Kidney capillary endothelial cell (primary cell): Measurements from ENCODE around the gene ATXN2.
"Not testable (repeated sequence)": the region's sequence is repeated elsewhere in the genome, so short reads cannot be mapped to it uniquely, and the experiment has no call there.

Experiments used
- DNase-seq: peaks from one replicate; pipeline ENCODE4 v3.0.0-alpha.2; 2018; ENCODE audit warnings: low spot score

Gene ATXN2

GRCh38 chr12:111600986-111601385 is 1.9 kb upstream of the ATXN2 start:
- not testable (repeated sequence) for DNase-seq

- no peak for DNase-seq
Observed at GRCh38 chr12:111600205-111600642, 1.1 kb upstream of the ATXN2 start.

- peak; percentile 80 for DNase-seq
Observed at GRCh38 chr12:111599453-111600204, 514 bp upstream of the ATXN2 start.

- DNase-seq: peak; percentile 7
Observed at GRCh38 chr12:111597831-111598636, 1.1 kb downstream of the ATXN2 start.

- DNase-seq: peak; percentile 58
Observed at GRCh38 chr12:111596985-111597830, 1.9 kb downstream of the ATXN2 start.

GRCh38 chr12:111595341-111595835 is 3.7 kb downstream of the ATXN2 start:
- not testable (repeated sequence) for DNase-seq

GRCh38 chr12:111591399-111592010 is 7.6 kb downstream of the ATXN2 start:
- not testable (repeated sequence) for DNase-seq

GRCh38 chr12:111590552-111590951 is 8.6 kb downstream of the ATXN2 start:
- DNase-seq: no peak

GRCh38 chr12:111589601-111590000 is 9.5 kb downstream of the ATXN2 start:
- no peak for DNase-seq

- no peak for DNase-seq
Observed at GRCh38 chr12:111588010-111588409, 11.1 kb downstream of the ATXN2 start.

GRCh38 chr12:111586986-111587385 is 12.1 kb downstream of the ATXN2 start:
- DNase-seq: no peak

GRCh38 chr12:111585690-111586089 is 13.4 kb downstream of the ATXN2 start:
- no peak for DNase-seq

- DNase-seq: no peak
Observed at GRCh38 chr12:111584959-111585358, 14.2 kb downstream of the ATXN2 start.

GRCh38 chr12:111583506-111583905 is 15.6 kb downstream of the ATXN2 start:
- DNase-seq: not testable (repeated sequence)

- no peak for DNase-seq
Observed at GRCh38 chr12:111582133-111582747, 16.9 kb downstream of the ATXN2 start.

GRCh38 chr12:111581434-111582132 is 17.5 kb downstream of the ATXN2 start:
- DNase-seq: no peak

- DNase-seq: no peak
Observed at GRCh38 chr12:111580737-111581136, 18.4 kb downstream of the ATXN2 start.

GRCh38 chr12:111580119-111580425 is 19.0 kb downstream of the ATXN2 start:
- no peak for DNase-seq

GRCh38 chr12:111578971-111579340 is 20.2 kb downstream of the ATXN2 start:
- DNase-seq: no peak

- DNase-seq: peak; percentile 76
Observed at GRCh38 chr12:111578276-111578970, 20.7 kb downstream of the ATXN2 start.
